Lung (tissue), 12 donors: ENCODE data around the gene RUSF1. TPM values are rescaled to one million over a fixed set of nuclear protein-coding genes. Genes with fewer than 3 reads are reported as not detected.

Experiments
- ATAC-seq: fragments of 200-7000 bp; cut with Tn5 transposase; one replicate; pipeline ENCODE4 v1.9.1; 2020; ENCODE audit warnings: moderate number of reproducible peaks; ENCODE audit not compliant: insufficient read depth, low FRiP score
- DNase-seq, 3 donors: peaks; one replicate each; pipeline ENCODE4 v3.0.0-alpha.2; 2013 to 2017
- H3K27ac ChIP-seq, 2 donors: one replicate each; pipeline ENCODE4 v1.5.1; 2013; ENCODE audit warnings: mild to moderate bottlenecking in 2 of 2, moderate library complexity in 2 of 2, control low read depth in 1 of 2, inconsistent platforms in 1 of 2, low read depth in 1 of 2, low read length in 1 of 2
- H3K27me3 ChIP-seq, 3 donors: one replicate each; pipeline ENCODE4 v1.5.1; 2013; ENCODE audit warnings: low read length in 2 of 3; ENCODE audit not compliant: control insufficient read depth in 3 of 3, insufficient read depth in 3 of 3
- H3K36me3 ChIP-seq, 4 donors: one replicate each; pipeline ENCODE4 v1.5.1; 2013; ENCODE audit warnings: low read length in 4 of 4, mild to moderate bottlenecking in 1 of 4, moderate library complexity in 1 of 4; ENCODE audit not compliant: control insufficient read depth in 4 of 4, insufficient read depth in 4 of 4
- H3K4me1 ChIP-seq, 5 donors: one replicate each; pipeline ENCODE4 v1.5.1; 2013; ENCODE audit warnings: low read length in 5 of 5, mild to moderate bottlenecking in 2 of 5, moderate library complexity in 1 of 5; ENCODE audit not compliant: control insufficient read depth in 5 of 5, insufficient read depth in 5 of 5
- H3K4me3 ChIP-seq: one replicate; pipeline ENCODE4 v1.5.1; 2013; ENCODE audit warnings: mild to moderate bottlenecking, control low read depth, moderate library complexity
- H3K9ac ChIP-seq, 2 donors: one replicate each; pipeline ENCODE4 v1.5.1; 2013; ENCODE audit warnings: low read length in 2 of 2, control low read depth in 1 of 2; ENCODE audit not compliant: insufficient read depth in 1 of 2
- H3K9me3 ChIP-seq, 4 donors: one replicate each; pipeline ENCODE4 v1.5.1; 2013; ENCODE audit warnings: low read length in 3 of 4, mild to moderate bottlenecking in 1 of 4, moderate library complexity in 1 of 4; ENCODE audit not compliant: control insufficient read depth in 4 of 4, insufficient read depth in 3 of 4
- CTCF ChIP-seq: IDR thresholded peaks from 2 replicates; pipeline ENCODE4 v1.5.1; 2012; ENCODE audit warnings: mild to moderate bottlenecking; ENCODE audit errors: control extremely low read depth, extremely low read depth
- WGBS, 2 donors: extraction: QIAGEN DNeasy Blood & Tissue Kit; methylation state at CpG; one replicate each; pipeline ENCODE4 v1.1.7; 2013; 5-methylcytosine and 5-hydroxymethylcytosine counted together
- polyA plus RNA-seq, 2 donors: library from polyadenylated mRNA; stranded (reverse); fragments of 200-250 nt; gene quantifications; one replicate each; pipeline ENCODE4 v1.2.1, GENCODE V29; 2013
- total RNA-seq, 2 donors: library from RNA; depleted of rRNA in 1 of 2; stranded (reverse); fragments of >200 nt in 1 of 2; gene quantifications; one replicate each; pipeline ENCODE4 v1.2.1, GENCODE V29; 2014 to 2021
- donor health status: control.
- donor health status: control.
- donor health status: Bipolar disorder and iron deficiency.
- donor health status: healthy.
- donor health status: DM: yes; HTN: yes; CAD: no.

Gene RUSF1
- total and polyA plus RNA-seq, 4 donors, result 56.1 to 82.7 (median 73.1) TPM

- ATAC-seq (no peak), DNase-seq (no peak)
- H3K9ac ChIP-seq, result no peak overlapping the region
- 85 to 91% methylated on average over 3 of the region's 3 CpGs for WGBS, 2 donors
- peaks cover 9 to 27% (median 13%) of the 10 kb centered on the region in 4 donors for H3K36me3 ChIP-seq
- no peaks in the 10 kb centered on the region for H3K27me3 ChIP-seq
- TF ChIP-seq CTCF, result no peak
- H3K27ac ChIP-seq, result no peak overlapping the region
- H3K4me3 ChIP-seq, result no peak overlapping the region
- no peaks in the 10 kb centered on the region for H3K9me3 ChIP-seq
- H3K4me1 ChIP-seq, result peaks cover 0 to 23% (median 8%) of the 10 kb centered on the region in 5 donors
Measured at GRCh38 chr16:31470615-31471014, 37.6 kb downstream of the RUSF1 start.

- H3K27ac ChIP-seq, result no peak overlapping the region
- ATAC-seq (no peak), DNase-seq (no peak)
- H3K36me3 ChIP-seq, result peaks cover 3 to 30% (median 8%) of the 10 kb centered on the region in 4 donors
- WGBS, 2 donors, result 88 to 93% methylated on average over 5 of the region's 5 CpGs
- TF ChIP-seq CTCF, result no peak
- no peak overlapping the region for H3K4me3 ChIP-seq
- H3K27me3 ChIP-seq, result no peaks in the 10 kb centered on the region
- no peaks in the 10 kb centered on the region for H3K9me3 ChIP-seq
- H3K4me1 ChIP-seq, result peaks cover 0 to 15% (median 5%) of the 10 kb centered on the region in 5 donors
- H3K9ac ChIP-seq, result no peak overlapping the region
Measured at GRCh38 chr16:31467858-31468257, 40.3 kb downstream of the RUSF1 start.

GRCh38 chr16:31467151-31467773, 40.9 kb downstream of the RUSF1 start:
- no peak overlapping the region for H3K9ac ChIP-seq
- H3K4me1 ChIP-seq, result peaks cover 0 to 11% (median 5%) of the 10 kb centered on the region in 5 donors
- peaks cover 3 to 36% (median 9%) of the 10 kb centered on the region in 4 donors for H3K36me3 ChIP-seq
- no peak overlapping the region for H3K4me3 ChIP-seq
- H3K27me3 ChIP-seq, result no peaks in the 10 kb centered on the region
- WGBS, 2 donors, result 64 to 85% methylated on average over 5 of the region's 5 CpGs
- ATAC-seq (no peak), DNase-seq (no peak)
- H3K27ac ChIP-seq, result peak overlapping the region in 1 of 2 donors; percentile 27
- H3K9me3 ChIP-seq, result no peaks in the 10 kb centered on the region
- no peak for TF ChIP-seq CTCF
